ENCODE measurements around the gene ATP1B3.

DNA sequence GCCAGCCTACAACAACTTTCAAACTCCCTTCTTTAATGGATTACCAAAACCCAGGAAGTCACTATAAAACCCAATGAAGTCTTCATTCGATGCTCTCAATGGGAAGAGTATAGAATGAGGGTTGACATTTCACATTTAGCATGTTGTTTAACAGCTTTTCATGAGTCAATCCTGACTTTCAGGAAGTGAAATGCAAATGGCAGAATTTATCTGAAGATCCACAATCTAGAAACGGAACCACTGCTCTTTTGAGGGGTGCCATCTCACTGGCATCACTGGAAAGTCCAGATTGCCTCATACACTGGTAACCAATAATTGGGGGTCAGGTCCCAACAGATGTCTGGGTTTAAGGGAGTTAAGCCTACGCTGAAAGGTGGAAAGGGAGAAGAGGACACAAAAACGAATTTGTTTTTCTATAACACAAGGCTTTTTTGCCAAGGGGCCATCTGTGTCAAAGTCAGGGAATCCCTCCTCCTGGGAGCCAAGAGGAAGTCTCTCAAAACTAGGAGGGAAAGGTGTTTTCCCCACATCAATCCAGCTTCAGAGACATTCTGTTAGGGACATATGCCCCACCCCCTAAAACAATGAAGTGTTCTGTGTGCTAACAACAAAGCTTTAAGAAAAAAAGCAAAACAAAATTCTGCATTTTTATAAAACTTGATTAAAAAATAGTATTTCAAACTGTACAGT, 12.0 kb upstream of the ATP1B3 start:
- TF ChIP-seq, protein P1, sequence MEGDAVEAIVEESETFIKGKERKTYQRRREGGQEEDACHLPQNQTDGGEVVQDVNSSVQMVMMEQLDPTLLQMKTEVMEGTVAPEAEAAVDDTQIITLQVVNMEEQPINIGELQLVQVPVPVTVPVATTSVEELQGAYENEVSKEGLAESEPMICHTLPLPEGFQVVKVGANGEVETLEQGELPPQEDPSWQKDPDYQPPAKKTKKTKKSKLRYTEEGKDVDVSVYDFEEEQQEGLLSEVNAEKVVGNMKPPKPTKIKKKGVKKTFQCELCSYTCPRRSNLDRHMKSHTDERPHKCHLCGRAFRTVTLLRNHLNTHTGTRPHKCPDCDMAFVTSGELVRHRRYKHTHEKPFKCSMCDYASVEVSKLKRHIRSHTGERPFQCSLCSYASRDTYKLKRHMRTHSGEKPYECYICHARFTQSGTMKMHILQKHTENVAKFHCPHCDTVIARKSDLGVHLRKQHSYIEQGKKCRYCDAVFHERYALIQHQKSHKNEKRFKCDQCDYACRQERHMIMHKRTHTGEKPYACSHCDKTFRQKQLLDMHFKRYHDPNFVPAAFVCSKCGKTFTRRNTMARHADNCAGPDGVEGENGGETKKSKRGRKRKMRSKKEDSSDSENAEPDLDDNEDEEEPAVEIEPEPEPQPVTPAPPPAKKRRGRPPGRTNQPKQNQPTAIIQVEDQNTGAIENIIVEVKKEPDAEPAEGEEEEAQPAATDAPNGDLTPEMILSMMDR (IDR thresholded peaks at IDR 0.05; ENCODE audit: low read depth, low read length, poor library complexity, severe bottlenecking): no peak
- no peak for TF ChIP-seq EZH2phosphoT487 (IDR thresholded peaks at IDR 0.05; ENCODE audit: borderline replicate concordance, low read length)
